Sigmoid colon (tissue), 7 donors: ENCODE measurements around the gene HOXB13. TPM values are rescaled to one million over a fixed set of nuclear protein-coding genes. Genes with fewer than 3 reads are reported as not detected.

ENCODE experiments used
- DNase-seq: peaks from one replicate; pipeline ENCODE4 v3.0.0-alpha.2; 2019
- H3K27ac ChIP-seq, 4 donors: fragments of 200-600 bp; sonication (generic); one replicate each; pipeline ENCODE4 v1.5.1; 2016 to 2019; ENCODE audit warnings: mild to moderate bottlenecking in 1 of 4
- H3K27me3 ChIP-seq, 3 donors: fragments of 200-600 bp; sonication (generic); one replicate each; pipeline ENCODE4 v1.5.1; 2019; ENCODE audit warnings: mild to moderate bottlenecking in 1 of 3
- H3K36me3 ChIP-seq, 4 donors: fragments of 200-600 bp; sonication (generic); one replicate each; pipeline ENCODE4 v1.5.1; 2016 to 2019
- H3K4me1 ChIP-seq, 4 donors: fragments of 200-600 bp; sonication (generic); one replicate each; pipeline ENCODE4 v1.5.1; 2017 to 2019
- H3K4me3 ChIP-seq, 4 donors: fragments of 200-600 bp; sonication (generic); one replicate each; pipeline ENCODE4 v1.5.1; 2017 to 2019; ENCODE audit warnings: mild to moderate bottlenecking in 2 of 4, moderate library complexity in 1 of 4
- H3K9me3 ChIP-seq, 4 donors: fragments of 200-600 bp in 3 of 4; sonication (generic) in 3 of 4; one replicate each; pipeline versions ENCODE4 v1.5.1 to v1.6.1; 2013 to 2019
- EP300 ChIP-seq, 4 donors: sonication (generic); formaldehyde crosslinking; IDR thresholded peaks; one replicate each; pipeline ENCODE4 v1.6.1; 2017; ENCODE audit warnings: antibody characterized with exemption in 4 of 4
- POLR2A ChIP-seq, 2 donors: fragments of 450-650 bp; IDR thresholded peaks; one replicate each; pipeline ENCODE4 v1.6.1; 2016; ENCODE audit warnings: antibody characterized with exemption in 2 of 2, mild to moderate bottlenecking in 2 of 2, moderate library complexity in 2 of 2
- POLR2AphosphoS5 ChIP-seq, 4 donors: sonication (generic); formaldehyde crosslinking; IDR thresholded peaks; one replicate each; pipeline ENCODE4 v1.6.1; 2017; ENCODE audit warnings: antibody characterized with exemption in 4 of 4
- WGBS, 2 donors: extraction: QIAGEN DNeasy Blood & Tissue Kit; methylation state at CpG; one replicate each; pipeline ENCODE4 v1.1.7; 2013; 5-methylcytosine and 5-hydroxymethylcytosine counted together
- intact Hi-C: fragments of 100-400 bp; cut with DNase I; formaldehyde crosslinking; loops from one replicate; pipeline ENCODE4 v1.15.1; 2023
- polyA plus RNA-seq, 3 donors: library from polyadenylated mRNA; stranded (reverse); fragments of 200-250 nt; gene quantifications; one replicate each; pipeline ENCODE4 v1.2.3, GENCODE V29; 2013
- total RNA-seq, 4 donors: library from RNA; depleted of rRNA; stranded (reverse); fragments of >200 nt; gene quantifications; one replicate each; pipeline ENCODE4 v1.1.0, GENCODE V29; 2016
- TF ChIP-seq, protein P1 (sequence below), 4 experiments: fragments of 450-650 bp in 3 of 4; fragments of 200-600 bp in 1 of 4; IDR thresholded peaks; one replicate each; pipeline ENCODE4 v1.5.1; 2016 to 2019; ENCODE audit warnings: antibody characterized with exemption in 4 of 4, mild to moderate bottlenecking in 3 of 4, moderate library complexity in 2 of 4
- donor health status: healthy with polysubstance abuse.
- donor health status: Bipolar disorder and iron deficiency.
- donor health status: healthy.

The HOXB13 gene
- total and polyA plus RNA-seq, 7 donors = 0.36 to 49.2 (median 1.5) TPM

- Histone ChIP-seq H3K36me3 (no peaks in the 10 kb centered on the region), H3K27me3 (peaks cover 0 to 12% (median under 1%) of the 10 kb centered on the region in 3 donors), H3K9me3 (no peaks in the 10 kb centered on the region), H3K4me3 (no peak overlapping the region), H3K27ac (no peak overlapping the region), H3K4me1 (no peaks in the 10 kb centered on the region)
- DNase-seq = no peak
- TF ChIP-seq POLR2A (IDR thresholded peaks at IDR 0.05) = no peak
- TF ChIP-seq, protein P1, sequence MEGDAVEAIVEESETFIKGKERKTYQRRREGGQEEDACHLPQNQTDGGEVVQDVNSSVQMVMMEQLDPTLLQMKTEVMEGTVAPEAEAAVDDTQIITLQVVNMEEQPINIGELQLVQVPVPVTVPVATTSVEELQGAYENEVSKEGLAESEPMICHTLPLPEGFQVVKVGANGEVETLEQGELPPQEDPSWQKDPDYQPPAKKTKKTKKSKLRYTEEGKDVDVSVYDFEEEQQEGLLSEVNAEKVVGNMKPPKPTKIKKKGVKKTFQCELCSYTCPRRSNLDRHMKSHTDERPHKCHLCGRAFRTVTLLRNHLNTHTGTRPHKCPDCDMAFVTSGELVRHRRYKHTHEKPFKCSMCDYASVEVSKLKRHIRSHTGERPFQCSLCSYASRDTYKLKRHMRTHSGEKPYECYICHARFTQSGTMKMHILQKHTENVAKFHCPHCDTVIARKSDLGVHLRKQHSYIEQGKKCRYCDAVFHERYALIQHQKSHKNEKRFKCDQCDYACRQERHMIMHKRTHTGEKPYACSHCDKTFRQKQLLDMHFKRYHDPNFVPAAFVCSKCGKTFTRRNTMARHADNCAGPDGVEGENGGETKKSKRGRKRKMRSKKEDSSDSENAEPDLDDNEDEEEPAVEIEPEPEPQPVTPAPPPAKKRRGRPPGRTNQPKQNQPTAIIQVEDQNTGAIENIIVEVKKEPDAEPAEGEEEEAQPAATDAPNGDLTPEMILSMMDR (IDR thresholded peaks at IDR 0.05) = no peak
- no peak for TF ChIP-seq EP300 (IDR thresholded peaks at IDR 0.05)
- no peak for TF ChIP-seq POLR2AphosphoS5 (IDR thresholded peaks at IDR 0.05)
- intact Hi-C loops = no loop called here
- whole genome bisulfite sequencing, 2 donors = 87% methylated on average over 5 of the region's 5 CpGs
Observed at GRCh38 chr17:48690655-48691054, 37.9 kb downstream of the HOXB13 start.

GRCh38 chr17:48681609-48682008, 46.9 kb downstream of the HOXB13 start:
- 96% methylated on average over 1 of the region's 1 CpG for WGBS, 2 donors
- Histone ChIP-seq H3K4me1 (peaks cover 0 to 7% (median 6%) of the 10 kb centered on the region in 4 donors), H3K27ac (no peak overlapping the region), H3K9me3 (no peaks in the 10 kb centered on the region), H3K27me3 (peaks cover 3 to 33% (median 8%) of the 10 kb centered on the region in 3 donors), H3K36me3 (no peaks in the 10 kb centered on the region), H3K4me3 (no peak overlapping the region)
- intact Hi-C loops = no loop called here
- DNase-seq = no peak
- TF ChIP-seq, protein P1 (IDR thresholded peaks at IDR 0.05) = no peak
- TF ChIP-seq POLR2AphosphoS5 (IDR thresholded peaks at IDR 0.05) (no peak), POLR2A (IDR thresholded peaks at IDR 0.05) (no peak), EP300 (IDR thresholded peaks at IDR 0.05) (no peak)

- no peak for DNase-seq
- H3K4me3 ChIP-seq = no peak overlapping the region
- H3K27ac ChIP-seq = no peak overlapping the region
- H3K27me3 ChIP-seq = peaks cover 3 to 33% (median 8%) of the 10 kb centered on the region in 3 donors
- 84 to 86% methylated on average over 5 of the region's 5 CpGs for WGBS, 2 donors
- TF ChIP-seq, protein P1 (IDR thresholded peaks at IDR 0.05) = no peak
- no peak for TF ChIP-seq POLR2A (IDR thresholded peaks at IDR 0.05)
- intact Hi-C loops = loop anchor here (2.0 to 10.0 kb wide), 3 partner anchors 111 to 355 kb away; no protein-coding TSS in a partner anchor
- H3K36me3 ChIP-seq = no peaks in the 10 kb centered on the region
- H3K9me3 ChIP-seq = no peaks in the 10 kb centered on the region
- H3K4me1 ChIP-seq = peaks cover 0 to 7% (median 6%) of the 10 kb centered on the region in 4 donors
Observed at GRCh38 chr17:48679385-48680096, 49.0 kb downstream of the HOXB13 start.

- Histone ChIP-seq H3K9me3 (no peaks in the 10 kb centered on the region), H3K36me3 (no peaks in the 10 kb centered on the region), H3K4me3 (no peak overlapping the region), H3K27me3 (peaks cover 3 to 33% (median 8%) of the 10 kb centered on the region in 3 donors), H3K4me1 (peaks cover 0 to 7% (median 6%) of the 10 kb centered on the region in 4 donors), H3K27ac (no peak overlapping the region)
- intact Hi-C loops = loop anchor here (2.0 to 10.0 kb wide), 3 partner anchors 112 to 356 kb away; no protein-coding TSS in a partner anchor
- DNase-seq = peak; percentile 70
- TF ChIP-seq, protein P1 (IDR thresholded peaks at IDR 0.05) = peak; percentile 47 to 92 (median 74)
- no peak for TF ChIP-seq POLR2AphosphoS5 (IDR thresholded peaks at IDR 0.05)
- 10 to 13% methylated on average over 41 of the region's 41 CpGs for WGBS, 2 donors
Observed at GRCh38 chr17:48678141-48678971, 50.2 kb downstream of the HOXB13 start.
